ENCODE measurements around the gene HLA-DMB.

Gene HLA-DMB

GRCh38 chr6:32905078-32905477 lies 35.8 kb downstream of the HLA-DMB start:
- no peak for TF ChIP-seq CTCF (IDR thresholded peaks at IDR 0.05; ENCODE audit: low read length, missing control alignments)
- no peak for DNase-seq (ENCODE audit: low read depth)
- H3K4me3 ChIP-seq (replicated peaks; ENCODE audit: low read depth, low read length) = no peak overlapping the region

- no peak for DNase-seq (ENCODE audit: low read depth)
- TF ChIP-seq CTCF (IDR thresholded peaks at IDR 0.05; ENCODE audit: low read length, missing control alignments) = no peak
- H3K4me3 ChIP-seq (replicated peaks; ENCODE audit: low read depth, low read length) = no peak overlapping the region
Observed at GRCh38 chr6:32903952-32904351, 36.9 kb downstream of the HLA-DMB start.

GRCh38 chr6:32895006-32895345 lies 45.9 kb downstream of the HLA-DMB start:
- DNase-seq (ENCODE audit: low read depth) = no peak
- peak overlapping the region; percentile 85 for H3K4me3 ChIP-seq (replicated peaks; ENCODE audit: low read depth, low read length)
- no peak for TF ChIP-seq CTCF (IDR thresholded peaks at IDR 0.05; ENCODE audit: low read length, missing control alignments)

GRCh38 chr6:32894085-32895005 lies 46.5 kb downstream of the HLA-DMB start:
- TF ChIP-seq CTCF (IDR thresholded peaks at IDR 0.05; ENCODE audit: low read length, missing control alignments) = no peak
- DNase-seq (ENCODE audit: low read depth) = peak; percentile 93
- peak overlapping the region; percentile 85 for H3K4me3 ChIP-seq (replicated peaks; ENCODE audit: low read depth, low read length)

GRCh38 chr6:32890831-32891230 lies 50.0 kb downstream of the HLA-DMB start:
- no peak overlapping the region for H3K4me3 ChIP-seq (replicated peaks; ENCODE audit: low read depth, low read length)
- no peak for TF ChIP-seq CTCF (IDR thresholded peaks at IDR 0.05; ENCODE audit: low read length, missing control alignments)
- DNase-seq (ENCODE audit: low read depth) = no peak

GRCh38 chr6:32889533-32889932 lies 51.3 kb downstream of the HLA-DMB start:
- TF ChIP-seq CTCF (IDR thresholded peaks at IDR 0.05; ENCODE audit: low read length, missing control alignments) = no peak
- DNase-seq (ENCODE audit: low read depth) = no peak
- H3K4me3 ChIP-seq (replicated peaks; ENCODE audit: low read depth, low read length) = no peak overlapping the region

- no peak overlapping the region for H3K4me3 ChIP-seq (replicated peaks; ENCODE audit: low read depth, low read length)
- TF ChIP-seq CTCF (IDR thresholded peaks at IDR 0.05; ENCODE audit: low read length, missing control alignments) = no peak
- no peak for DNase-seq (ENCODE audit: low read depth)
Observed at GRCh38 chr6:32888576-32888975, 52.3 kb downstream of the HLA-DMB start.

Data from fibroblast of pulmonary artery (primary cell).